HUES48 (cell line): Measurements from ENCODE around the gene NUPR1.
"Not testable (repeated sequence)": the region's sequence is repeated elsewhere in the genome, so short reads cannot be mapped to it uniquely, and the experiment has no call there.

Source experiments
- H3K27ac ChIP-seq: one replicate; pipeline ENCODE4 v1.7.0; 2013; ENCODE audit warnings: low read depth, low read length, inconsistent platforms
- H3K27me3 ChIP-seq: 2 replicates; pipeline ENCODE4 v1.6.1; 2013; ENCODE audit warnings: mild to moderate bottlenecking, low read length; ENCODE audit not compliant: control insufficient read depth, insufficient read depth
- H3K36me3 ChIP-seq: 2 replicates; pipeline ENCODE4 v1.6.1; 2013; ENCODE audit warnings: low read length; ENCODE audit not compliant: control insufficient read depth, insufficient read depth
- H3K4me1 ChIP-seq: 2 replicates; pipeline ENCODE4 v1.6.1; 2013; ENCODE audit warnings: mild to moderate bottlenecking, low read length; ENCODE audit not compliant: control insufficient read depth, insufficient read depth
- H3K4me3 ChIP-seq: 2 replicates; pipeline ENCODE4 v1.5.1; 2013; ENCODE audit warnings: mild to moderate bottlenecking, low read depth, low read length
- H3K9ac ChIP-seq: 2 replicates; pipeline ENCODE4 v1.6.1; 2013; ENCODE audit warnings: mild to moderate bottlenecking, low read depth, low read length, moderate library complexity
- H3K9me3 ChIP-seq: 2 replicates; pipeline ENCODE4 v1.6.1; 2013; ENCODE audit warnings: low read length; ENCODE audit not compliant: control insufficient read depth, insufficient read depth

The NUPR1 gene

GRCh38 chr16:28569968-28570752, 31.4 kb upstream of the NUPR1 start:
- Histone ChIP-seq H3K27ac (no peak overlapping the region), H3K4me3 (no peak overlapping the region), H3K9ac (no peak overlapping the region), H3K27me3 (no peaks in the 10 kb centered on the region), H3K9me3 (peaks cover 9% of the 10 kb centered on the region), H3K4me1 (peaks cover 8% of the 10 kb centered on the region), H3K36me3 (no peaks in the 10 kb centered on the region)

DNA sequence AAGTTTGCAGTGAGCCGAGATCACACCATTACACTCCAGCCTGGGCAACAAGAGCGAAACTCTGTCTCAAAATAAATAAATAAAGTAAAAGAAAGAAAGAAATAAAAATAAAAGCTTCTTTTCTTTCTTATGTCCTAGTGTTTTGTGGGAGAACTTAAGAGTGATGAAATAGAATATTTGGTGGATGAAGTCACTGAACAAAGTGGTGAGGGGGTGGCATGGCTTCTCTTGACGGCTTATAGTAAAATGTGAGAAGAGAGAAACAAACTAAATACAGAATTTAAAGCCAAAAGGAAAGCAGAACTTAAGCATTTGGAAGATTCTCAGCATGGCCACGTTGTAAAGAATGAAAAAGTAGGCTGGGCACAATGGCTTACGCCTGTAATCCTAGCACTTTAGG, 30.2 kb upstream of the NUPR1 start:
- H3K4me1 ChIP-seq = no peaks in the 10 kb centered on the region; the same call in 1 of the 2 replicates
- H3K27me3 ChIP-seq = no peaks in the 10 kb centered on the region
- no peak overlapping the region for H3K9ac ChIP-seq
- H3K9me3 ChIP-seq = peaks cover 9% of the 10 kb centered on the region
- no peaks in the 10 kb centered on the region for H3K36me3 ChIP-seq
- H3K4me3 ChIP-seq = no peak overlapping the region
- no peak overlapping the region for H3K27ac ChIP-seq

DNA sequence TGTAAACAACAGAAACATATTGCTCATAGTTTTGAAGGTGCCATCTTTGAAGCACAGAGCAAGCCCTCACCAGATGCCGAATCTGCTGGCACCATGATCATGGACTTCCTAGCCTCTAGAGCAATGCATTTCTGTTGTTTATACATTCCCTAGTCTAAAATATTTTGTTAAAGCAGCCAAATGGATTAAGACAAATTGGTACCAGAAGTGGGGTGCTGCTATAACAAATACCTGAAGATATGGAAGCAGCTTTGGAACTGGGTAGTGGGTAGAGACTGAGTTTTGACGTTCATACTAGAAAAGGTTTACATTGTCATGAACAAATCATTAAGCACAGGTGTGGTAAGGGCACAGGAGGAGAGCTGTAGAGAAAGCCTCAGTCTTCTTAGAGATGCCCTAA, 28.5 kb upstream of the NUPR1 start:
- H3K4me3 ChIP-seq = no peak overlapping the region
- H3K9ac ChIP-seq = no peak overlapping the region
- no peak overlapping the region for H3K27ac ChIP-seq
- no peaks in the 10 kb centered on the region for H3K36me3 ChIP-seq
- H3K9me3 ChIP-seq = peaks cover 9% of the 10 kb centered on the region
- no peaks in the 10 kb centered on the region for H3K4me1 ChIP-seq
- no peaks in the 10 kb centered on the region for H3K27me3 ChIP-seq

GRCh38 chr16:28566233-28566925, 27.6 kb upstream of the NUPR1 start:
- H3K36me3 ChIP-seq, H3K4me3 ChIP-seq, H3K9ac ChIP-seq, H3K27me3 ChIP-seq, H3K4me1 ChIP-seq, H3K27ac ChIP-seq, H3K9me3 ChIP-seq: not testable (repeated sequence)

DNA sequence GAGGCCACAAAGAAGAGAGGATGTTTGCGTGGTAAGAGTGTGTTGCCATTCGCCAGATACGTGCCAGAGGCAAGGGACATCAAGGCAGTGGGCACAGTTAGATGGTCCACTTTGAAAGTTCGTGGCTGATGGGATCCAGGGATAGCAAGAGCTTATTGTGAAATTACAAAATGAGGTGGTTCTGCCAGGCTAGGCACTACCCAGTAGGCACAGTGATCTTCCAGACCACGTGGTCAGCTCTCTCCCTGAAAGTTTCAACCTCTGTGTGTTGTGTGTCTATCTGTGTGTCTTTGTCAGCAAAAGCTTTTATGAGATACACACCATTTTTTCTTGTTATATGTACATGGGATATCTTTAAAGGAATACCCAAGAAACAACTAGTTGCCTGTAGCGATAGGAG, 24.4 kb upstream of the NUPR1 start:
- H3K9ac ChIP-seq = no peak overlapping the region
- no peaks in the 10 kb centered on the region for H3K27me3 ChIP-seq
- H3K4me1 ChIP-seq = no peaks in the 10 kb centered on the region

DNA sequence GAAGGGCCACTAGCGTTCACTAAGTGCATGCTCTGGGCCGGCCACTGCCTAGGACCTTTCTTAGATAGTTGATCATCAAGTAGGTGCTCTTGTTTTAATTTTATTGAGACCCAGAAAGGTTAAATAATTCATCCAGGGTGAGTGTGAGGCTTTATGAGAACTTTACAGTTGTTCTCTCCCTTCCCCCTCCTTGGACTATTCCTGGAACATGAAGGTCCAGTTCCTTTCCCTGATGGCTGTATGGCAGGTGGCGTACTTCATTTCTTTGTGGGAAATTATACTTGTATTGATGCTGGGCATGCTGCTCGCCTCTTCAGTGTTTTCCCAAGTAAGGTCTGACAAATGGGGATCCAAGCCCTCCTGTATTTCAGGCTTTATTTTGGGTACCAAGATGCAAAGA, 23.4 kb upstream of the NUPR1 start:
- peaks cover 3% of the 10 kb centered on the region for H3K9me3 ChIP-seq
- no peaks in the 10 kb centered on the region for H3K27me3 ChIP-seq
- peaks cover 5% of the 10 kb centered on the region; the same call in 1 of the 2 replicates for H3K36me3 ChIP-seq
- H3K4me1 ChIP-seq = no peaks in the 10 kb centered on the region
- no peak overlapping the region for H3K4me3 ChIP-seq
- H3K27ac ChIP-seq = no peak overlapping the region
- H3K9ac ChIP-seq = no peak overlapping the region

More for the DNA sequence above, 24.4 kb upstream of the NUPR1 start:
- no peak overlapping the region for H3K4me3 ChIP-seq
- peaks cover 5% of the 10 kb centered on the region; the same call in 1 of the 2 replicates for H3K36me3 ChIP-seq
- no peak overlapping the region for H3K27ac ChIP-seq
- H3K9me3 ChIP-seq = peaks cover 9% of the 10 kb centered on the region

- H3K9ac ChIP-seq = no peak overlapping the region
- no peaks in the 10 kb centered on the region for H3K4me1 ChIP-seq
- peaks cover 5% of the 10 kb centered on the region; the same call in 1 of the 2 replicates for H3K36me3 ChIP-seq
- no peaks in the 10 kb centered on the region for H3K9me3 ChIP-seq
- H3K27ac ChIP-seq = no peak overlapping the region
- H3K27me3 ChIP-seq = no peaks in the 10 kb centered on the region
- no peak overlapping the region for H3K4me3 ChIP-seq
Measured at GRCh38 chr16:28561557-28562187, 22.9 kb upstream of the NUPR1 start.

- Histone ChIP-seq H3K9ac (no peak overlapping the region), H3K36me3 (peaks cover 5% of the 10 kb centered on the region; the same call in 1 of the 2 replicates), H3K4me1 (no peaks in the 10 kb centered on the region), H3K27ac (no peak overlapping the region), H3K9me3 (no peaks in the 10 kb centered on the region), H3K27me3 (no peaks in the 10 kb centered on the region), H3K4me3 (no peak overlapping the region)
Measured at GRCh38 chr16:28558456-28558855, 19.7 kb upstream of the NUPR1 start.

GRCh38 chr16:28556914-28557320, 18.1 kb upstream of the NUPR1 start:
- no peaks in the 10 kb centered on the region for H3K9me3 ChIP-seq
- H3K4me1 ChIP-seq = no peaks in the 10 kb centered on the region
- no peak overlapping the region for H3K4me3 ChIP-seq
- no peak overlapping the region for H3K9ac ChIP-seq
- H3K36me3 ChIP-seq = peaks cover 5% of the 10 kb centered on the region; the same call in 1 of the 2 replicates
- H3K27me3 ChIP-seq = no peaks in the 10 kb centered on the region
- H3K27ac ChIP-seq = no peak overlapping the region

DNA sequence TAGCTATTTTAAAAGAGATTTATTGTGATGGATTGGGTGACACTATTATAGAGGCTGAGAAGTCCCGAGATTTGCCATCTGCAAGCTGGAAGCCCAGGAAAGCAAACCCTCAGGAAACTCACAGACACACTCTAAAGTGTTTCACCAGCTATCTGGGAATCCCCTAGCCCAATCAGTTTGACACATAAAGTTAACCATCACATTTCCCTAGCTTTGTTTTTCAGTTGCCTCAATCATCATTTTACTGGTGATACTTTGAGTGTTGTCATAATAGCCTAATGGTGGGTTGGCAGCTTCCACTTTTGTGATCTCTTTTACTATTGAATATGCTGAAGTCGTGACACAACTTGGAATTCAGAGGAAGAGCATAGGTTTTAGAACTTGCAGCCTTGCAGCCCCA, 16.8 kb upstream of the NUPR1 start:
- peaks cover 5% of the 10 kb centered on the region; the same call in 1 of the 2 replicates for H3K36me3 ChIP-seq
- H3K9ac ChIP-seq = no peak overlapping the region

More for the DNA sequence above, 16.8 kb upstream of the NUPR1 start:
- Histone ChIP-seq H3K9me3 (no peaks in the 10 kb centered on the region), H3K27ac (no peak overlapping the region), H3K27me3 (no peaks in the 10 kb centered on the region), H3K4me3 (no peak overlapping the region), H3K4me1 (no peaks in the 10 kb centered on the region)
